Adrenal gland (tissue), 5 donors: ENCODE results near the gene ENPP6.

Experiments
- POLR2A ChIP-seq, 2 donors: fragments of 450-650 bp; IDR thresholded peaks; one replicate each; pipeline ENCODE4 v1.6.1; 2017; ENCODE audit warnings: antibody characterized with exemption in 2 of 2, mild to moderate bottlenecking in 2 of 2, moderate library complexity in 1 of 2
- TF ChIP-seq, protein P1 (sequence below), 6 experiments: fragments of 450-650 bp in 4 of 6; fragments of 200-600 bp in 2 of 6; sonication (generic) in 1 of 6; IDR thresholded peaks; 1 replicate in 5 of 6; 2 replicates in 1 of 6; pipeline versions ENCODE4 v1.5.1 to v1.8.0; 2016 to 2021; ENCODE audit warnings: antibody characterized with exemption in 6 of 6, mild to moderate bottlenecking in 2 of 6, moderate library complexity in 1 of 6
- donor health status: DM: no; HTN: no; CAD: no.

DNA sequence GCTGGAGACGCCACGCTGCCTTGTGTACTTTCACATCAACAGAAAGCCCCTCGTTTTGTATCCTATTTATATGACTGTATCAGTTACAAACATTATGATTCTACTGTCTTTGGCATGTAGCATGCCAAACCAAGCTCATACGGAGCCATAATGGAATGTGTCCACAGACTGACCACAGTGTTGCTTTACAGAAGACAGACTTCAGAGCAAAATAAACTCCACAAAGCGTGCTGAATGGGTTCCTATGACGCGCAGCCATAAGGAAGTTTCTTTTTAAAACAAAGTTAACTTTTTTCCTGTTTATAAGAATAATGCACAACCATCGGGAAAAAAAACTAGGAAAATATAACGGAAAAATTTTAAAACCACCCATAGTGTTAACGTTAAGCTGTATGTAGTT lies 176.5 kb downstream of the ENPP6 start:
- TF ChIP-seq, protein P1, sequence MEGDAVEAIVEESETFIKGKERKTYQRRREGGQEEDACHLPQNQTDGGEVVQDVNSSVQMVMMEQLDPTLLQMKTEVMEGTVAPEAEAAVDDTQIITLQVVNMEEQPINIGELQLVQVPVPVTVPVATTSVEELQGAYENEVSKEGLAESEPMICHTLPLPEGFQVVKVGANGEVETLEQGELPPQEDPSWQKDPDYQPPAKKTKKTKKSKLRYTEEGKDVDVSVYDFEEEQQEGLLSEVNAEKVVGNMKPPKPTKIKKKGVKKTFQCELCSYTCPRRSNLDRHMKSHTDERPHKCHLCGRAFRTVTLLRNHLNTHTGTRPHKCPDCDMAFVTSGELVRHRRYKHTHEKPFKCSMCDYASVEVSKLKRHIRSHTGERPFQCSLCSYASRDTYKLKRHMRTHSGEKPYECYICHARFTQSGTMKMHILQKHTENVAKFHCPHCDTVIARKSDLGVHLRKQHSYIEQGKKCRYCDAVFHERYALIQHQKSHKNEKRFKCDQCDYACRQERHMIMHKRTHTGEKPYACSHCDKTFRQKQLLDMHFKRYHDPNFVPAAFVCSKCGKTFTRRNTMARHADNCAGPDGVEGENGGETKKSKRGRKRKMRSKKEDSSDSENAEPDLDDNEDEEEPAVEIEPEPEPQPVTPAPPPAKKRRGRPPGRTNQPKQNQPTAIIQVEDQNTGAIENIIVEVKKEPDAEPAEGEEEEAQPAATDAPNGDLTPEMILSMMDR (IDR thresholded peaks at IDR 0.05) = no peak
- TF ChIP-seq POLR2A (IDR thresholded peaks at IDR 0.05) = no peak
